Activated CD8-positive, alpha-beta memory T cell treated with anti-CD3 and anti-CD28 coated beads, Interleukin-2, amount 50 U/mL, for 4 hours (primary cell): ENCODE results near the gene TLL2.
"Not testable (repeated sequence)": the region's sequence is repeated elsewhere in the genome, so short reads cannot be mapped to it uniquely, and the experiment has no call there.

ENCODE experiments used
- DNase-seq: peaks from one replicate; pipeline ENCODE4 v3.0.0-alpha.2; 2020

The TLL2 gene

GRCh38 chr10:96513698-96514561 is at the start of gene TLL2:
Gene TLL2, minus strand, starts transcription at chr10:96513926. Its CDS starts 241 bp downstream, at chr10:96513685.
- DNase-seq = peak; percentile 54

- no peak for DNase-seq
Measured at GRCh38 chr10:96560966-96561887, 47.5 kb upstream of the TLL2 start.

GRCh38 chr10:96560489-96560888 is 46.8 kb upstream of the TLL2 start:
- DNase-seq = no peak

- no peak for DNase-seq
Measured at GRCh38 chr10:96556003-96556402, 42.3 kb upstream of the TLL2 start.

- DNase-seq = no peak
Measured at GRCh38 chr10:96555330-96555729, 41.6 kb upstream of the TLL2 start.

GRCh38 chr10:96548589-96548988 is 34.9 kb upstream of the TLL2 start:
- DNase-seq = no peak

GRCh38 chr10:96545558-96545957 is 31.8 kb upstream of the TLL2 start:
- not testable (repeated sequence) for DNase-seq

GRCh38 chr10:96541921-96542320 is 28.2 kb upstream of the TLL2 start:
- DNase-seq = no peak

- no peak for DNase-seq
Measured at GRCh38 chr10:96540240-96540639, 26.5 kb upstream of the TLL2 start.

GRCh38 chr10:96538683-96539082 is 25.0 kb upstream of the TLL2 start:
- DNase-seq = no peak

- no peak for DNase-seq
Measured at GRCh38 chr10:96536129-96536528, 22.4 kb upstream of the TLL2 start.

GRCh38 chr10:96532523-96532922 is 18.8 kb upstream of the TLL2 start:
- no peak for DNase-seq

- no peak for DNase-seq
Measured at GRCh38 chr10:96529634-96530279, 16.0 kb upstream of the TLL2 start.

GRCh38 chr10:96524741-96525140 is 11.0 kb upstream of the TLL2 start:
- no peak for DNase-seq

GRCh38 chr10:96517284-96517683 is 3.6 kb upstream of the TLL2 start:
- no peak for DNase-seq

GRCh38 chr10:96516337-96516736 is 2.6 kb upstream of the TLL2 start:
- no peak for DNase-seq

GRCh38 chr10:96513305-96513697 is 425 bp downstream of the TLL2 start:
- DNase-seq = peak; percentile 36

- no peak for DNase-seq
Measured at GRCh38 chr10:96512524-96513304, 1.0 kb downstream of the TLL2 start.

GRCh38 chr10:96511044-96511945 is 2.4 kb downstream of the TLL2 start:
- DNase-seq = no peak

GRCh38 chr10:96509017-96509641 is 4.6 kb downstream of the TLL2 start:
- DNase-seq = no peak

GRCh38 chr10:96507044-96507443 is 6.7 kb downstream of the TLL2 start:
- DNase-seq = no peak
